ENCODE results near the gene PTGER4.

DNA sequence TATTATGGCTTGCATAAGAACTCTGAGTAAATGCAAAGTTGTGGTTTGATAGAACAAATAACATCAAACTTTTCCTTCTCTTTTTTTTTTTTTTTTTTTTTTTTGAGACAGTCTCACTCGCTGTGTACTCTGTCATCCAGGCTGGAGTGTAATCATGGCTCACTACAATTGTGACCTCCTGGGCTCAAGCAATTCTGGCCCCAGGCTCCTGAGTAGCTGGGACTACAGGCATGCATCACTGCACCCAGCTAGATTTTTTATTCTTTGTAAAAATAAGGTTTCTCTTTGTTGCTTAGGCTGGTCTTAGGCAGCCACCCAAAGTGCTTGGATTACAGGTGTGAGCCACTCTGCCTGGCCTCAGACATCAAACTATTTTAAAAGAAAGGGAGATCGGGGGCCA is 19.0 kb upstream of the PTGER4 start:
- TF ChIP-seq, protein P1, sequence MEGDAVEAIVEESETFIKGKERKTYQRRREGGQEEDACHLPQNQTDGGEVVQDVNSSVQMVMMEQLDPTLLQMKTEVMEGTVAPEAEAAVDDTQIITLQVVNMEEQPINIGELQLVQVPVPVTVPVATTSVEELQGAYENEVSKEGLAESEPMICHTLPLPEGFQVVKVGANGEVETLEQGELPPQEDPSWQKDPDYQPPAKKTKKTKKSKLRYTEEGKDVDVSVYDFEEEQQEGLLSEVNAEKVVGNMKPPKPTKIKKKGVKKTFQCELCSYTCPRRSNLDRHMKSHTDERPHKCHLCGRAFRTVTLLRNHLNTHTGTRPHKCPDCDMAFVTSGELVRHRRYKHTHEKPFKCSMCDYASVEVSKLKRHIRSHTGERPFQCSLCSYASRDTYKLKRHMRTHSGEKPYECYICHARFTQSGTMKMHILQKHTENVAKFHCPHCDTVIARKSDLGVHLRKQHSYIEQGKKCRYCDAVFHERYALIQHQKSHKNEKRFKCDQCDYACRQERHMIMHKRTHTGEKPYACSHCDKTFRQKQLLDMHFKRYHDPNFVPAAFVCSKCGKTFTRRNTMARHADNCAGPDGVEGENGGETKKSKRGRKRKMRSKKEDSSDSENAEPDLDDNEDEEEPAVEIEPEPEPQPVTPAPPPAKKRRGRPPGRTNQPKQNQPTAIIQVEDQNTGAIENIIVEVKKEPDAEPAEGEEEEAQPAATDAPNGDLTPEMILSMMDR (conservative IDR thresholded peaks at IDR 0.05; ENCODE audit: low read length) = no peak
- TF ChIP-seq EZH2phosphoT487 (IDR thresholded peaks at IDR 0.05; ENCODE audit: borderline replicate concordance) = no peak

Data from Loucy (cell line).